SK-MEL-5 (cell line): ENCODE results near the gene PXT1. TPM values are rescaled to one million over a fixed set of nuclear protein-coding genes. Genes with fewer than 3 reads are reported as not detected.
"Not testable (repeated sequence)": the region's sequence is repeated elsewhere in the genome, so short reads cannot be mapped to it uniquely, and the experiment has no call there.

Experiments
- DNase-seq: peaks from one replicate; pipeline ENCODE4 v3.0.0-alpha.2; 2016; ENCODE audit warnings: low read depth, low spot score
- in situ Hi-C: cut with HindIII; loops from 2 replicates; pipeline ENCODE4 v1.10.0; 2016; ENCODE audit warnings: low sequenced_read_pairs, high pct_unique_total_duplicates, low pct_unique_long_range_greater_than_20kb
- total RNA-seq: library from RNA; depleted of rRNA; stranded (reverse); fragments of >200 nt; shearing (Covaris generic); gene quantifications from 2 replicates; pipeline ENCODE4 v1.2.3, GENCODE V29; 2014

Gene PXT1
- total RNA-seq, 1 experiment from 2014 or later, result not detected

DNA sequence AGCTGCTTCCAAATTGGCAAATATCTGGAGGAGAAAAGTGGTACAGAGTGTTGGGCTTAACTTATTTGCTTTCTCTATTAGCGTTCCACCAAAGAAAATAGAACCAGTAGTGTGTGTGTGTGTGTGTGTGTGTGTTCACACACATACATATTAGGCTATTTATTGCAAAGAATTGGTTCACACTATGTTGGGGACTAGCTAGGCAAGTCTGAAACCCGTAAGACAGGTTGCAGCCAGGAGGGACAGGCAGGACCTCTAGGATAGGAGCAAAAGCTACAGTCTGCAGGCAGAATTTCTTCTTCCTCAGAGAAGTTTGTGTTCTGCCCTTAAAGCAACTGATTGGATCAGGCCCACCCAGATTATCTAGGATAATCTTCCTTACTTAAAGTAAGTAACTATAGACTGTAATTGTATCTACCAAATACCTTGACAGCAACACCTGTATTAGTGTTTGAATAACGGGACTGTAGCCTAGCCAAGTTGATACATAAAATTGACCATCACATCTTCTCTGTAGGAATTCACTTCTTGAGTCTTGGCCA, 12.9 kb upstream of the PXT1 start:
- in situ Hi-C loops, result no loop called here
- DNase-seq, result no peak

DNA sequence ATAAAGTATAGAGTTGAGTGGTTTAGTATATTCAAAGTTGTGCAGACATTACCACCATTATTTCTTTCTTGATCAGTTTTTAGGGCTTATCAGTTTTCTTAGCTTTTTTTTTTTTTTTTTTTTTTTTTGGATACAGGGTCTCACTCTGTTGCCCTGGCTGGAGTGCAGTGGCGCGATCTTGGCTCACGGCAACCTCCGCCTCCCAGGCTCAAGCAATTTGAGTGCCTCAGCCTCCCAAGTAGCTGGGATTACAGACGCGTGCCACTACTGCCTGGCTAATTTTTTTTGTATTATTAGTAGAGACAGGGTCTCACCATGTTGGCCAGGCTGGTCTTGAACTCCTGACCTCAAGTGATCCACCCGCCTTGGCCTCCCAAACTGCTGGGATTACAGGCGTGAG, 10.2 kb upstream of the PXT1 start:
- DNase-seq, in situ Hi-C loops: not testable (repeated sequence)

- in situ Hi-C loops, DNase-seq: not testable (repeated sequence)
Observed at GRCh38 chr6:36449173-36449572, 6.5 kb upstream of the PXT1 start.

DNA sequence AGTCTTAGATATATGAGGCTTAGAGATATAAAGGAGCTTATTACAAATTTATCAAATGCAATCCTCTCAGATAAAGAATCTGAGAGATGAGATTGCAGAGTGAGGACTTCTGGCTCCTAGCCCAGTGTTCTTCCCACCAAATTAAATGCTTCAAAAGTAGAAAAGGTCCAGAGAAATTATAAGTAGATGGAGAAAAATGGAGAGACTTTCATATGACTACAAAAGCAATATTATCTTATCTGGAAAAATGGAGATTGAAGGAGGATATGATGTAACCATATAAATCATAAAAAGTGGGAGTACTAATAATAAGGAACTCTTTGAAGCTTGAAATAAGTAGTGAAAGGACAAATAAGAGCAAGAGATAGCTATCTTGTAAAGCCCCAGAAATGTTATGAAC, 3.0 kb upstream of the PXT1 start:
- peak; percentile 32 for DNase-seq
- in situ Hi-C loops, result no loop called here

DNA sequence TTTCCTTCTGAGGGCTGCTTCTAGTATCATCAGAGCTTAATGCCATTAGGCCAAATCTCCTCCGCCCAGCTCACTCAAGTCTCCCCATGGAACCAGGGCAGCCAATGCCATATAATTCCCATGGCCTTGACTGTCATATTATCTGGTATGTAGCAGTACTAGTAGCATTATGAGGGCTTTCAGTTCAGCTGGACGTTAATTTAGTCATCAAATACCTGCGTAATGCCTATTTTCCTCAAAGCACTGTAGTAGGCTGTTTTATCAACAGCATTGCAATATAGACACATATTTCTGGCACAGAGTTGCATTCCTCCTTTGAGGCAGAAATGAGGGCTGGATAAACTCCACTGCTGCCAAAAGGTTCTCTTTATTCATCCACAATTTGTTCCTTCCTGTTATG, 1.8 kb upstream of the PXT1 start:
- in situ Hi-C loops, result no loop called here
- no peak for DNase-seq

DNA sequence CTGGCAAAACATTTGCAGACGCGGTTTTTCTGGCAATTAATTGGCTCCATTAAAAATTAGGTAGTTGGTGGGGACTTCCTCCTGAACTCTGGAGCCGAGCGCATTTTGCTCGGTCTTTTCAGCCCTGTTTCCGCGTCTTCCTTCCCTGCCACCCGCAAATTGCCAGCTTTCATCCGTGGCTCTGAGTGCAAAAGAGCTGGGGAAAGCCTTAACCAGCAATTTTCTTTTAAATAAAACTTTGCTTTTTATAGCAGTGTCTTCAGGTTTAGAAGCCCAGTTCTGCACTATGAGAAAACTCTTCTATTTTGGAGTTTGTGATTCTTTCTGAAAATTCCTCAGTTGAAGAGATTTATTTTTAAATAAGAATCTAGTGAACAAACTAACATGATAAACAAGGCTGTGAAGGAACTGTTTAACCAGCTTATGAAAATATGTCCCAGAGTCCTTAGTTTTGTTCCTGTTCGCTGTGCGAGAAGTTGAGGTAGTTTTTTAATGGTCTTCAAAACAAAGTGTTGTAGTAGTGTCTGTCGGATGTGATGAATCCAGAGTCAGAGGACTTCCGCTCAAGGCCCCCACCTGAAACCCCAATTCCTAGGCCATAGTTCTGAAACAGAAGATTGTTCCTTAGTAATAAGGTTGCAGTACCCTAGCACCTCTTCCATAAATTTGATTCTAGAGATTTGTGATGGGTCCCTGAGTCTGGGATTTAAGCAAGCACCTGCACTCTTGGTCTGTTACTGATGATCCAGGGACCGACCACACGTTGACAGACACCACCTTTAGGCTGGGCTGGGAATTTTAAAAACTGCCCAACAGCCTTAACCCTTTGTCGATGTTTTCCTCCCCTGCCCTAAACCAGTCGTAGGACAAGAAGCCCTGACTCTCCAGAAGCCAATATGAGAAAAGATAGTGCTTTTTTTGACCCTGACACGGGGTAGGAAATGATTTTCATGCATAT, 1.1 kb upstream of the PXT1 start:
- in situ Hi-C loops, result no loop called here
- peak; percentile 46 for DNase-seq

DNA sequence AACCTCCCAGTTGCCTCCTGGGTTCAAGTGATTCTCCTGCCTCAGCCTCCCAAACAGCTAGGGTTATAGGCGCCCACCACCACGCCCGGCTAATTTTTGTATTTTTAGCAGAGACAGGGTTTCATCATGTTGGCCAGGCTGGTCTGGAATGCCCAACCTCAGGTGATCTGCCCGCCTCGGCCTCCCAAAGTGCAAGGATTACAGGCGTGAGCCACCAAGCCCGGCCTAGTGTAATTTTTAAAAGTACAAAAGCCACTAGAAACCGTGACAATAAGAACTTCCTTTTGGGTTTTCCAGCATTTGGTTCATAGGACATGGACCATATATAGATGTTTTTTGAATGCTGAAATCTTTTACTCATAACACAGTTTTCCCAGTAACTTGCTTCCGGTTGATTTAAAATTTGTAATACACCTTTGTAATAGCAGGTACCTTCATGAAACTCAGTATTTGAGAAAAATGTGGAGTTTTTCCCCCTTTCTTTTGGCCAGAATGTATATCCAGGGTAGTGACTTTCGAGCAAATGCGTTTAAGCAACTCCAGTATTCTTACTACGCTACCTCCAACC, 467 bp downstream of the PXT1 start:
- no peak for DNase-seq
- in situ Hi-C loops, result no loop called here

DNA sequence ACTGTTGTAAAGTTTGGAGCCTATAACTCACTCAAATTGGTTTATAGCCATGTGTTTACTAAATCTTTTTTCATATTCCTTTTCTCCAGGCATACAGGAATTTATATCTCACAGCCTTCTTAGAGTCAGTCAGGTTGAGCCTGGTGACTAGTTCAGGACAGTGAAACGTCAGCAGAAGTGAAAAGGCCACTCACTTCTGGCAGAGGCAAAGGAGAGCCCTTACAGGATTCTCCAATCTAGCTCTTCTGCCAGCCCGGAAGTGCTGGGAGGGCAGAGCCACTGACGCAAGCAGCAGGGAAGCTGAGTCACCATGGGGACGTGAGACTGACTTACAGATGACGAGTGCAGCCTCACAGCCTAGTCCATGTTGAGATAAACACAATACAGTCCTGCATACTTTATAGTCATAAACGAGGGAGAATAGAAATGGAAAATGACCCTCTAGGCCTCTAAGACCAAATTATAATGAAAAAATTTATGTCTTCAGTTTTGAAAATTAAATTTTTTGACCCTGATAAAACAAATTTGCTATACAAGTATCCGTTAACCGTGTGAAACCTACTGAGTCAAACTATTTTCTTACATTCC, 1.3 kb downstream of the PXT1 start:
- in situ Hi-C loops, result no loop called here

GRCh38 chr6:36436466-36436865, 6.2 kb downstream of the PXT1 start:
- in situ Hi-C loops, result no loop called here
- no peak for DNase-seq

More for the DNA sequence above, 1.3 kb downstream of the PXT1 start:
- DNase-seq, result peak; percentile 99

DNA sequence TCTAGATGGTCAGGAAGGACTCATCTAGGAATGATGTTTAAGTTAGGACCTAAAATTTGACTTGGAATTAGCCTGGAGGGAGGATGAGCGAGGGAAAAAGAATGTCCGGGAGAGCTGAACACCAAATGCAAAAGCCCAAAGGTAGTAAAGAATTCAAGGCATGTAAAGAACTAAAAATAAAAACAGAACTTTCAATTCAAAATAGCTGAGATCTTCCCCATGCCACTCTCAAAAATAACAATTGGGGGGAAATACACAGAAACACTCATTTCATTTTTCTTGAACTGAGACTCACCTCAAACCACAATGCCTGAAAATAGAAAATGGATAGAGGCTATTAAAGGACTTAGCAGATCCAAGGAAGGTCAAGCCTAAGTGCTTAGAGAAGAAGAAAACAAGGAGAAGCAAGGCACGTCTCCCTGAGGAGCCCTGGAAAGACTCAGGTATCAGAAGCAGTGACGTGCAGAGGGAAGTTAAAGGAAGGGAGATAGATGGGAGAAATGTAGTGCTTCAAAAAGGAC, 10.4 kb downstream of the PXT1 start:
- DNase-seq, result no peak

DNA sequence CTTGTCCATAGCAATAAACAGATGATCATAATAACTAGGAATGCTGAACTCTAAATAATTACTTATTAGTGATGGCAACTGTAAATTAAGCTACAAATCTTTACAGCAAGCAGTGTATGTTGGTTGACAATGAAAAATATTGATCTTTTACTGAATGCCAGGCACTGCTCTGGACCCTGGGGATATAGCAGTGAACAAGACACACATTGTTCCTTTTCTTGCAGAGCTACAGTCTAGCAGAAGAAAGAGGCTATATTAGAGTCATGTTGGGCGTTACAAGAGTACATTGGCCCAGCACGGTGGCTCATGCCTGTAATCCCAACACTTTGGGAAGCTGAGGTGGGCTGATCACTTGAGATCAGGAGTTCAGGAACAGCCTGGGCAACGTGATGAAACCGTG, 11.5 kb downstream of the PXT1 start:
- in situ Hi-C loops, result no loop called here
- peak; percentile 70 for DNase-seq

More for the DNA sequence above, 10.4 kb downstream of the PXT1 start:
- in situ Hi-C loops, result no loop called here

GRCh38 chr6:36430351-36430750, 12.3 kb downstream of the PXT1 start:
- no peak for DNase-seq
- in situ Hi-C loops, result no loop called here

DNA sequence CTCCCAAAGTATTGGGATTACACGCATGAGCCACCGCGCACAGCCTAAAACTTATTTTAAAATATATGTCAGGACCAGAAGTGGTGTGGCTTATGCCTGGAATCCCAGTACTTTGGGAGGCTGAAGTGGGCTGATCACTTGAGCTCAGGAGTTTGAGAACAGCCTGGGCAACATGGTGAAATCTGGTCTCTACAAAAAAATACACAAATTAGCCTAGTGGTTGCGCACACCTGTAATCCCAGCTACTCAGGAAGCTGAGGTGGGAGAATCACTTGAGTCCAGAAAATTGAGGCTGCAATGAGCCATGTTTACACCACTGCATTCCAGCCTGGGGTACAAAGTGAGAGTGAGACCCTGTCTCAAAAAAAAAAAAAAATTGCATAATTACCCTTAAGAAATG, 13.7 kb downstream of the PXT1 start:
- in situ Hi-C loops, result no loop called here
- DNase-seq, result peak; percentile 25

DNA sequence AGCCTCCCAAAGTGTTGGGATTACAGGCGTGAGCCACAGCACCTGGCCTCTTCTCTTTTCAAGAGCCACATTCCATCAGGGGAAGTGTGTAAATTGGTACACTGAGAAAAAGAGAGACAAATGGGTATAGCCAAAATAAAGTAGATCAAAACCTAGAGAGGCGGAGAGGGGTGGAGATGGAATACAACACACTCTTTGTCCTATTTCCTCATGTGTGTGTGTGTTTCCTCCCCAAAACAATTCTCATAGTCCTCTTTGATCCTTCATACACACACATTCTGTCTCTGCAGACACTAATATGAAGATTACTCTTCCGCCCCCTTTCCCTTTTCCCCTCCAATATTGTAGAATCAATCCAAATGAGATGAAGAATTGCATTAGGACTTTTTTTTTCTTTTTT, 16.0 kb downstream of the PXT1 start:
- DNase-seq, result no peak
- in situ Hi-C loops, result no loop called here

DNA sequence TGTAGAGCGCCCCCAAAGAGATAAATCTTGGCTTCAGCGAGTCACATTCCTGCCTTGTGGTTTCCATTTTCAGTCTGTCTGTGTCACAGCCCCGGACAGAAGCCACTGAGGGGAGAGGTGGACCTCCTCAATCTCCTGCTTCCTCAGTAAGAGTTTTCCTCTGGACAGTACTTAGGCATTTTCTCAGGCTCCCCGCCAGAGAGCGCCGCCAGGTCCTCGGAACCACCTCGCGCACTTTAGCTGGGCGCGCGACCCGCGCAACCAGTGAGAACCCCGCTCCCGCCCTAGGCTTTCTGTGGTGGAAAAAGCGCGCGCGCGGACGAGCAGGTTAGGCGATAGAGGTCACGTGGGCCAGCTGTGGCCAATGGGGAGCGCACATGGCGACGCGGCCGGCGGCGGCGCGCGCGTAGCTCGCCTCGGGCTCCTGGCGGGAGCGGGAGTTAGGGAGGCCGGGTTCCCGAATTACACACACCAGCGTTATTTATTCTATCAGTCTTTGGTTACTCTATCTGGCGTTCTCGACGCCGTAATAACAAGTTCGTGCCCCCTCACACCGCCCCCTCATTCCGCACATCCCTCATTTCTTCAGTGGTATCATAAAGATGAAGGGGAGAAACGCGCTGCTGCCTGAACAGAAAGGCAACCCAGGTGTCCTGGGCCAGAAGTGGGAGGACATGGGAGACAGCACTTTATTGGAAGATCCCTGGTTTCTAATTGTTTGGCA, 19.4 kb downstream of the PXT1 start:
- in situ Hi-C loops, result no loop called here

DNA sequence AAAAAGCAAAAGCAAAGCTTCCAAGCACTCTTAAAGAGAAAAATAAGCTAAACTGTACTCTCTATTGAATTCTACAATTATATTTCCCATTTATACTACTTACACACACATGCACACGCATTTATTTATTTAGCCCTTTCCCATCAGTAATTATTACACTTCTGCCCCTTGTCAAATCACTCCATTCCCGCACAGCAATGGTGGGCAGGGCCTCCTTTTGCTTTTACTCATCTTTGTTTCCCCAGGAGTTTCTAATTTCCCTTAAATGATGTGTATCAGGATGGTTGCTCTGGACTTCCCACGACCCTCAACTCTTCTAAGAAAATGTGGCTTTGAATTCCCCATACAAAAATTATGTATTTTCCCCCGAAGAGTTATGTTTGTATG, 19.9 kb downstream of the PXT1 start:
- in situ Hi-C loops, result no loop called here
- DNase-seq, result no peak

More for the DNA sequence above, 19.4 kb downstream of the PXT1 start:
- peak; percentile 97 for DNase-seq

DNA sequence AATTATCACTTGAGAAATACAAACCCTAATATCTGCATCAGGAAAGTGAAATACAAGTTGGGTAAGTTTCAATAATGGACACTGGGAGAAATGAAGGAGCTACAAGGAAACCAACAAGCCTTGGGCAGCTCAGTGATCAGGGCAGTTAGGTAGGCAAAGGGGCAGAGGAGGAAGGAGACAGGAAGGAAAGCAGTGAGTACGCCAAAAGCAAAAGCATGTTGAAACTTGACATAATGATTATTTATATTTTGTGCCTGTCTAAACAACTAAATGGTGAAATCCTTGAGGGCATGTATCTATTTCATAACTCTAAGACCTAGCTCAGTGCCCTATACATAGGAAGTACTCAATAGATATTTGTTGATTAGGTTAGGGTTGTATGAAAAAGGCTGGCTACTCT, 23.3 kb downstream of the PXT1 start:
- DNase-seq, result no peak
- in situ Hi-C loops, result no loop called here

DNA sequence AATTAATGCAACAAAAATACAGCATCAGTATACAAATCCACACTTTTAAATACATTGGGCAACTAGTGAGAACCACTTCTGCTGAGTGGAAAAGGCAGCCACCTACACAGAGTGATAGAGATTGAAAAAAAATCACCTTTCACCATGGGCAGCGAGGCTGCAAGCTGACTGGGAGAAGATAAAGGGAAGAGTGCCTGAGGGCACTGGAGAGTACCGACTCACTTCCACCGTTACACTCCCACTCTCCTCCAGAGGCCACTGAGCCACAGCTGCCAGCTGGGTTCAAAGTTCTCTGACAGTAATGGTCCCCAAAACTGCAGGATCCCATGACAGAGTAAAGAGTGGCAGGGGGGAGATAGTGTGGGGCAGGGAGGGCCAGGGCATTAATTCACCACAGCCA, 24.1 kb downstream of the PXT1 start:
- in situ Hi-C loops, result no loop called here
- no peak for DNase-seq
